Testis (tissue), 2 donors: Measurements from ENCODE around the gene NMRAL1.

Experiments
- POLR2A ChIP-seq: fragments of 450-650 bp; IDR thresholded peaks from one replicate; pipeline ENCODE4 v1.6.1; 2017; ENCODE audit warnings: antibody characterized with exemption, mild to moderate bottlenecking, moderate library complexity
- TF ChIP-seq, protein P1 (sequence below), 3 experiments: fragments of 450-650 bp in 2 of 3; fragments of 200-600 bp in 1 of 3; sonication (generic) in 1 of 3; IDR thresholded peaks; one replicate each; pipeline ENCODE4 v1.5.1; 2016 to 2019; ENCODE audit warnings: antibody characterized with exemption in 3 of 3, mild to moderate bottlenecking in 2 of 3, moderate library complexity in 1 of 3

DNA sequence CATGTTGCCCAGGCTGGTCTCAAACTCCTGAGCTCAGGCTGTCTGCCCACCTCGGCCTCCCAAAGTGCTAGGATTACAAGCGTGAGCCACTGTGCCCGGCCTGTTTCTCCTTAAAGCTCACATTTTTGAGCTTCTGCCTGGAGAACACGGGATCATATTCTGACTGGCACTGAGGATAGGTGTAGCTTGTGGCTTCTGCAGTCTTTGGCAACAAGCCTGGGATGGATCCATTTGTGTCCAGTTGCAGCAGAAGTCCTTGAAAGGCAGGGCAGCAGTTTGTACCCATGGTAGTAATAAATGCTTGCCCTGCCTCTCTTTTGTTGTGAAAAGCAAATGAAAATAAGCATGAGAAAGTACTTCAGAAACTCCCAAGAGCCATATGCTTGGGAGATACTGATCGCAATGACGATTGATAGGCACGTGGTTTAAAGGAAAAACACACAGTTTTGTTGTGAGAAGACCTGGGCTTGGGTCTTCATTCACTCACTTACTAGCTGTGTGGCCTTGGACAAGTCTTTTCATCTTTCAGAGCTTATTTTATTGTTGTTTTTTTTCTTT, 54.9 kb downstream of the NMRAL1 start:
- TF ChIP-seq, protein P1, sequence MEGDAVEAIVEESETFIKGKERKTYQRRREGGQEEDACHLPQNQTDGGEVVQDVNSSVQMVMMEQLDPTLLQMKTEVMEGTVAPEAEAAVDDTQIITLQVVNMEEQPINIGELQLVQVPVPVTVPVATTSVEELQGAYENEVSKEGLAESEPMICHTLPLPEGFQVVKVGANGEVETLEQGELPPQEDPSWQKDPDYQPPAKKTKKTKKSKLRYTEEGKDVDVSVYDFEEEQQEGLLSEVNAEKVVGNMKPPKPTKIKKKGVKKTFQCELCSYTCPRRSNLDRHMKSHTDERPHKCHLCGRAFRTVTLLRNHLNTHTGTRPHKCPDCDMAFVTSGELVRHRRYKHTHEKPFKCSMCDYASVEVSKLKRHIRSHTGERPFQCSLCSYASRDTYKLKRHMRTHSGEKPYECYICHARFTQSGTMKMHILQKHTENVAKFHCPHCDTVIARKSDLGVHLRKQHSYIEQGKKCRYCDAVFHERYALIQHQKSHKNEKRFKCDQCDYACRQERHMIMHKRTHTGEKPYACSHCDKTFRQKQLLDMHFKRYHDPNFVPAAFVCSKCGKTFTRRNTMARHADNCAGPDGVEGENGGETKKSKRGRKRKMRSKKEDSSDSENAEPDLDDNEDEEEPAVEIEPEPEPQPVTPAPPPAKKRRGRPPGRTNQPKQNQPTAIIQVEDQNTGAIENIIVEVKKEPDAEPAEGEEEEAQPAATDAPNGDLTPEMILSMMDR (IDR thresholded peaks at IDR 0.05) = no peak
- TF ChIP-seq POLR2A = no peak
